ENCODE measurements around the gene TUFT1. TPM values are rescaled to one million over a fixed set of nuclear protein-coding genes. Genes with fewer than 3 reads are reported as not detected.
A peak's percentile ranks its signal among the peaks of the same experiment; 100 is the strongest.

Gene TUFT1
- total and polyA plus RNA-seq, 10 of the 15 experiments (the other 5 are each of a cell fraction or from before 2014, with no cell fraction given) = 0.08 to 4.3 (median 3.2) TPM

GRCh38 chr1:151615711-151616504, 75.8 kb downstream of the TUFT1 start:
- H4K20me1 ChIP-seq (ENCODE audit: control insufficient read depth, insufficient read depth) = no peaks in the 10 kb centered on the region
- no peaks in the 10 kb centered on the region for H3K27me3 ChIP-seq (replicated peaks in 1 of 2; ENCODE audit: control insufficient read depth in 2 of 2, insufficient read depth in 2 of 2, low read length in 1 of 2)
- no TSS peak for BruUV-seq (replicated peaks)
- RAD21 ChIA-PET (ENCODE audit: unreplicated experiment) = no interaction called here
- SMC1A ChIA-PET (ENCODE audit: uncharacterized antibody, unreplicated experiment) = interaction anchor here (1.2 to 1.5 kb wide), 2 partner anchors 20 to 229 kb away, joined by 3 to 6 read pairs; no protein-coding TSS in a partner anchor
- H3K27ac ChIP-seq (ENCODE audit: control insufficient read depth, insufficient read depth) = no peak overlapping the region
- 79% methylated on average over 4 of the region's 4 CpGs for WGBS (ENCODE audit: insufficient coverage, insufficient replicate concordance, low lambda C conversion rate, missing lambda C conversion rate)
- peaks cover 21% of the 10 kb centered on the region for H3K79me2 ChIP-seq (ENCODE audit: control insufficient read depth, insufficient read depth, low read length)
- H3K4me3 ChIP-seq = no peak overlapping the region
- in situ Hi-C loops (cut with MboI) (no loop called here), intact Hi-C loops (cut with micrococcal nuclease; ENCODE audit: unreplicated experiment) (loop anchor here (5.0 kb wide), 1 partner anchor 106 kb away; the partner anchor contains the start of gene RIIAD1)
- no peak for ATAC-seq
- H3K36me3 ChIP-seq (ENCODE audit: control insufficient read depth in 2 of 2, insufficient read depth in 2 of 2, low read length in 1 of 2) = no peaks in the 10 kb centered on the region
- DNase-seq (ENCODE audit: low read depth, low spot score) = no peak
- peaks cover 15% of the 10 kb centered on the region for H3K4me1 ChIP-seq (ENCODE audit: control insufficient read depth, insufficient read depth, low read length)
- peak overlapping the region; percentile 3 for H3K4me2 ChIP-seq (ENCODE audit: control insufficient read depth, insufficient read depth)
- no peak overlapping the region for H2AFZ ChIP-seq (ENCODE audit: control insufficient read depth, low read depth, low read length)
- FAIRE-seq = no peak
- TF ChIP-seq ZNF207 (IDR thresholded peaks at IDR 0.05; ENCODE audit: borderline replicate concordance) (no peak), ELK1 (IDR thresholded peaks at IDR 0.05; ENCODE audit: low read depth, low read length) (no peak), SREBF2 (IDR thresholded peaks at IDR 0.05; ENCODE audit: low read length) (no peak), TAF1 (IDR thresholded peaks at IDR 0.05; ENCODE audit: borderline replicate concordance, low read depth, low read length) (no peak), STAT1 (conservative IDR thresholded peaks at IDR 0.05) (no peak), SUZ12 (IDR thresholded peaks at IDR 0.05; ENCODE audit: unreplicated experiment) (no peak), YBX1 (IDR thresholded peaks at IDR 0.05) (no peak), PAX8 (IDR thresholded peaks at IDR 0.05) (no peak), RB1 (IDR thresholded peaks at IDR 0.05; ENCODE audit: borderline replicate concordance) (no peak), ZNF384 (IDR thresholded peaks at IDR 0.05; ENCODE audit: borderline replicate concordance, low read depth, low read length) (no peak), PAX5 (IDR thresholded peaks at IDR 0.05; ENCODE audit: borderline replicate concordance, low read depth, low read length) (no peak), POLR2AphosphoS5 (IDR thresholded peaks at IDR 0.05; ENCODE audit: low read length) (no peak), SKIL (IDR thresholded peaks at IDR 0.05; ENCODE audit: low read depth, poor library complexity, severe bottlenecking) (no peak), EZH2 (IDR thresholded peaks at IDR 0.05; ENCODE audit: borderline replicate concordance, control insufficient read depth, low read depth, low read length) (no peak)
- CTCF ChIA-PET = interaction anchor here (0.6 to 1.5 kb wide), 2 partner anchors 36 to 119 kb away, joined by 3 to 4 read pairs; no protein-coding TSS in a partner anchor
- POLR2A ChIA-PET = interaction anchor here (1.0 kb wide), 1 partner anchor 8 kb away, joined by 3 read pairs; no protein-coding TSS in a partner anchor
- H3K9ac ChIP-seq (ENCODE audit: control insufficient read depth, insufficient read depth, low read length) = no peak overlapping the region
- H3K9me3 ChIP-seq (replicated peaks; ENCODE audit: control insufficient read depth, insufficient read depth, low read length) = no peaks in the 10 kb centered on the region

Measured in GM12878 (cell line).